GM19395 (cell line): Measurements from ENCODE around the gene EED.

ENCODE experiments used
- ATAC-seq: cut with Tn5 transposase; IDR thresholded peaks from one replicate; pipeline ENCODE4 v1.9.1; 2021; ENCODE audit warnings: mild to moderate bottlenecking, moderate library complexity; ENCODE audit not compliant: unreplicated experiment

EED gene

GRCh38 chr11:86246293-86246675 is 1.7 kb downstream of the EED start:
- ATAC-seq = no peak

GRCh38 chr11:86247608-86248007 is 3.1 kb downstream of the EED start:
- no peak for ATAC-seq

- ATAC-seq = no peak
Measured at GRCh38 chr11:86248609-86249008, 4.1 kb downstream of the EED start.

GRCh38 chr11:86249307-86250098 is 5.0 kb downstream of the EED start:
- no peak for ATAC-seq

GRCh38 chr11:86251345-86251744 is 6.8 kb downstream of the EED start:
- peak; percentile 49 for ATAC-seq

- ATAC-seq = peak; percentile 88
Measured at GRCh38 chr11:86255896-86256295, 11.3 kb downstream of the EED start.

GRCh38 chr11:86256608-86257007 is 12.1 kb downstream of the EED start:
- ATAC-seq = no peak

GRCh38 chr11:86257446-86257845 is 12.9 kb downstream of the EED start:
- no peak for ATAC-seq

GRCh38 chr11:86259730-86260129 is 15.2 kb downstream of the EED start:
- ATAC-seq = no peak

GRCh38 chr11:86261328-86261727 is 16.8 kb downstream of the EED start:
- ATAC-seq = no peak

- ATAC-seq = no peak
Measured at GRCh38 chr11:86262387-86262786, 17.8 kb downstream of the EED start.

GRCh38 chr11:86264649-86265048 is 20.1 kb downstream of the EED start:
- ATAC-seq = no peak

GRCh38 chr11:86265194-86265593 is 20.6 kb downstream of the EED start:
- no peak for ATAC-seq

GRCh38 chr11:86269645-86270044 is 25.1 kb downstream of the EED start:
- ATAC-seq = no peak

GRCh38 chr11:86274503-86274902 is 29.9 kb downstream of the EED start:
- no peak for ATAC-seq

- no peak for ATAC-seq
Measured at GRCh38 chr11:86274999-86275398, 30.4 kb downstream of the EED start.

- ATAC-seq = no peak
Measured at GRCh38 chr11:86275493-86276370, 31.2 kb downstream of the EED start.

- ATAC-seq = no peak
Measured at GRCh38 chr11:86277741-86278140, 33.2 kb downstream of the EED start.

GRCh38 chr11:86278226-86278625 is 33.7 kb downstream of the EED start:
- no peak for ATAC-seq

- no peak for ATAC-seq
Measured at GRCh38 chr11:86279747-86280146, 35.2 kb downstream of the EED start.

- ATAC-seq = peak; percentile 11
Measured at GRCh38 chr11:86287468-86287796, 42.9 kb downstream of the EED start.
